SIG-M5 treated with dmso at 0.1 percent for 504 hours (cell line): ENCODE data around the gene ANKFY1.
"Not testable (repeated sequence)": the region's sequence is repeated elsewhere in the genome, so short reads cannot be mapped to it uniquely, and the experiment has no call there.

Source experiments
- DNase-seq: peaks from one replicate; lab custom pipeline; 2025; ENCODE audit not compliant: unreplicated experiment; lab: John Stamatoyannopoulos, UW

Gene ANKFY1

GRCh38 chr17:4159761-4160160 lies 104.0 kb downstream of the ANKFY1 start:
- no peak for DNase-seq

- no peak for DNase-seq
These were observed 106.0 kb downstream of the ANKFY1 start for GRCh38 chr17:4157618-4158333.

- no peak for DNase-seq
These were observed 106.9 kb downstream of the ANKFY1 start for GRCh38 chr17:4156750-4157381.

GRCh38 chr17:4155980-4156620 lies 107.7 kb downstream of the ANKFY1 start:
- no peak for DNase-seq

GRCh38 chr17:4154201-4154600 lies 109.6 kb downstream of the ANKFY1 start:
- DNase-seq, result no peak

GRCh38 chr17:4152471-4152870 lies 111.3 kb downstream of the ANKFY1 start:
- DNase-seq, result no peak

- DNase-seq, result peak; percentile 48
These were observed 113.7 kb downstream of the ANKFY1 start for GRCh38 chr17:4150096-4150495.

GRCh38 chr17:4148611-4149308 lies 115.0 kb downstream of the ANKFY1 start:
- no peak for DNase-seq

GRCh38 chr17:4147751-4148310 lies 115.9 kb downstream of the ANKFY1 start:
- no peak for DNase-seq

- DNase-seq, result no peak
These were observed 117.1 kb downstream of the ANKFY1 start for GRCh38 chr17:4146641-4147040.

- DNase-seq, result no peak
These were observed 119.4 kb downstream of the ANKFY1 start for GRCh38 chr17:4144422-4144747.

- peak; percentile 82 for DNase-seq
These were observed 120.0 kb downstream of the ANKFY1 start for GRCh38 chr17:4143563-4144421.

- no peak for DNase-seq
These were observed 121.5 kb downstream of the ANKFY1 start for GRCh38 chr17:4142107-4142900.

- no peak for DNase-seq
These were observed 123.7 kb downstream of the ANKFY1 start for GRCh38 chr17:4140125-4140524.

GRCh38 chr17:4138906-4139526 lies 124.8 kb downstream of the ANKFY1 start:
- DNase-seq, result not testable (repeated sequence)

- DNase-seq, result no peak
These were observed 127.4 kb downstream of the ANKFY1 start for GRCh38 chr17:4136373-4136772.

- DNase-seq, result no peak
These were observed 128.3 kb downstream of the ANKFY1 start for GRCh38 chr17:4135489-4135888.

GRCh38 chr17:4134721-4135120 lies 129.1 kb downstream of the ANKFY1 start:
- DNase-seq, result no peak

- DNase-seq, result peak; percentile 12
These were observed 133.1 kb downstream of the ANKFY1 start for GRCh38 chr17:4130715-4131114.
